HepG2 (cell line): ENCODE measurements around the gene CDK18. TPM values are rescaled to one million over a fixed set of nuclear protein-coding genes. Genes with fewer than 3 reads are reported as not detected.

ENCODE experiments used
- HNRNPUL1 ChIP-seq: fragments of 200-400 bp; formaldehyde crosslinking; IDR thresholded peaks from 2 replicates; pipeline ENCODE4 v1.6.1; 2017; ENCODE audit warnings: low read depth, mild to moderate bottlenecking, low read length, moderate library complexity
- MED1 ChIP-seq: sonication (generic); formaldehyde crosslinking; IDR thresholded peaks from 2 replicates; pipeline ENCODE4 v1.4.0; 2020; ENCODE audit warnings: missing genetic modification reagents
- PCBP2 ChIP-seq: fragments of 200-400 bp; formaldehyde crosslinking; optimal IDR thresholded peaks from 2 replicates; pipeline ENCODE3; 2018; ENCODE audit warnings: low read length, low read depth; ENCODE audit not compliant: poor library complexity, severe bottlenecking
- SMAD9 ChIP-seq: sonication (generic); formaldehyde crosslinking; IDR thresholded peaks from 2 replicates; pipeline ENCODE4 v1.5.1; 2020; ENCODE audit warnings: mild to moderate bottlenecking, missing genetic modification reagents
- ZBTB7B ChIP-seq: sonication (generic); formaldehyde crosslinking; IDR thresholded peaks from 2 replicates; pipeline ENCODE4 v1.4.0; 2020; ENCODE audit warnings: missing genetic modification reagents
- ZFP37 ChIP-seq: sonication (generic); formaldehyde crosslinking; IDR thresholded peaks from 2 replicates; pipeline ENCODE4 v1.4.0; 2020; ENCODE audit warnings: missing genetic modification reagents, borderline replicate concordance
- ZNF343 ChIP-seq: sonication (generic); formaldehyde crosslinking; IDR thresholded peaks from 2 replicates; pipeline ENCODE4 v1.4.0; 2020; ENCODE audit warnings: mild to moderate bottlenecking, missing genetic modification reagents
- ZNF383 ChIP-seq: sonication (generic); formaldehyde crosslinking; IDR thresholded peaks from 2 replicates; pipeline ENCODE4 v1.4.0; 2020; ENCODE audit warnings: missing genetic modification reagents, mild to moderate bottlenecking, borderline replicate concordance
- ZNF484 ChIP-seq: sonication (generic); formaldehyde crosslinking; IDR thresholded peaks from 2 replicates; pipeline ENCODE4 v1.5.1; 2020; ENCODE audit warnings: mild to moderate bottlenecking, low read depth, missing genetic modification reagents, borderline replicate concordance
- ZNF577 ChIP-seq: sonication (generic); formaldehyde crosslinking; IDR thresholded peaks from 2 replicates; pipeline ENCODE4 v1.4.0; 2020; ENCODE audit warnings: mild to moderate bottlenecking, low read depth, missing genetic modification reagents, borderline replicate concordance
- ZNF598 ChIP-seq: sonication (generic); formaldehyde crosslinking; IDR thresholded peaks from 2 replicates; pipeline ENCODE4 v1.5.1; 2020; ENCODE audit warnings: mild to moderate bottlenecking, missing genetic modification reagents, borderline replicate concordance
- ZSCAN9 ChIP-seq: IDR thresholded peaks from 2 replicates; pipeline ENCODE4 v1.6.1; 2016; ENCODE audit warnings: borderline replicate concordance
- polyA plus RNA-seq, 8 experiments: library from polyadenylated mRNA; depleted of rRNA in 3 of 8; stranded (reverse) in 7 of 8; unstranded in 1 of 8; fragments of >200 nt; fragmentation: Illumina TruSeq in 4 of 8; extraction: Trizol in 4 of 8; gene quantifications; 2 replicates each; pipeline versions ENCODE4 v1.2.1 to v1.2.3, GENCODE V29; 2011 to 2016; ENCODE audit warnings: low read depth in 4 of 8, missing spikeins in 1 of 8, mixed read lengths in 1 of 8; ENCODE audit not compliant: insufficient read depth in 1 of 8
- total RNA-seq, 5 experiments: library from RNA; depleted of rRNA; stranded (reverse); fragments of >200 nt; fragmentation: Illumina TruSeq; extraction: Trizol; gene quantifications; 2 replicates each; pipeline ENCODE4 v1.2.3, GENCODE V29; 2016; ENCODE audit warnings: low read depth in 1 of 5
- TF ChIP-seq, protein P1 (sequence below): sonication (generic); formaldehyde crosslinking; IDR thresholded peaks from 2 replicates; pipeline ENCODE4; 2020; ENCODE audit warnings: missing genetic modification reagents, mild to moderate bottlenecking, borderline replicate concordance
- TF ChIP-seq, protein P2 (sequence below): sonication (generic); formaldehyde crosslinking; IDR thresholded peaks from 2 replicates; pipeline ENCODE4 v1.4.0; 2020; ENCODE audit warnings: missing genetic modification reagents, borderline replicate concordance
- TF ChIP-seq, protein P3 (sequence below): sonication (generic); formaldehyde crosslinking; IDR thresholded peaks from 2 replicates; pipeline ENCODE4 v1.4.0; 2020; ENCODE audit warnings: mild to moderate bottlenecking, missing genetic modification reagents

The CDK18 gene
- total and polyA plus RNA-seq, 2 of the 13 experiments (the other 11 are each of a cell fraction or from before 2014, with no cell fraction given), result 6.4 to 38.8 TPM

DNA sequence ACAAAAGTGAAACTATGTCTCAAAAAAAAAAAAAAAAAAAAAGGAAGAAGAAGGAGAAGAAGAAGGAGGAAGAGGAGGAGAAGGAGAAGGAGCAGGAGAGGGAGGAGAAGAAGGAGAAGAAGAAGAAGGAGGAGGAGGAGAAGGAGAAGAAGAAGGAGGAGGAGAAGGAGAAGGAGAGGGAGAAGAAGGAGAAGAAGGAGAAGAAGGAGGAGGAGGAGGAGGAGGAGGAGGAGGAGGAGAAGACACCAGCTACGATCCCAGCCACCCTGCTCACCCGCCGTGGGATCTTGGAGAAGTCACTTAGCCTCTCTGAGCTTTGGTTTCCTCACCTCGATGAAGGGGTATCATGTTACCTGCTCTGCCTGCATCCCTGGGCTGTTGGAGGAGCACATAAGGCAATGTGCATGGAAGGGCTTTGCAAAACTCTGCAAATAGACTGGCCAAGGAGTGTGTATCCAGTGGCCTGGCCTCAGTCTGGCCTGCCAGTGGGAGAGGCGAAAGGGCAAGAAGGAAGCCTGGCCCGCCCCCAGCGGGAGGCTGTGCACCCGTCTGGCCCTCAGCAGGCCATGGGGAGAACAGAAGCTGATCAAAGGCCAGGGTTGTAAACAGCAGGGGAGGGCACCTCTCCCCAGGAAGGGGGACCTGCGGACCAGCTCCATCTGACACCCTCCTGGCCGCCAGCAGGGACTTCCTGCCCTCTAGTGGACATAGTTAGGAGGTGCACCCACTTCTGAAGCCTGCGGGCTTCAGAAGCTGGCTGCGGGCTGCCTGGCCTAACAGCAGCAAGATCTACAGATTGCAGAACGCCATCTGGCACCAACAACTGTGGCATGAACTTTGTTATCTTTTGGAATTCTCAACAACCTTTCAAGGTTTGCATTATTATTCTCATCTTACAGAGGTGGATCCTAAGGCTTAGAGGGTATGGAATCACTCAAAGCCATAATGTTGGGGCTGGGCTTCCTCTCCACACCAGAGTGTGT, 19.2 kb upstream of the CDK18 start (continued):
- TF ChIP-seq SMAD9 (CRISPR knock-in tag) (no peak), ZNF383 (CRISPR knock-in tag) (no peak), ZNF577 (CRISPR knock-in tag) (no peak), ZFP37 (CRISPR knock-in tag) (no peak), ZSCAN9 (no peak; the same call in 1 of the 2 replicates), MED1 (CRISPR knock-in tag) (peak; percentile 61; the same call in 1 of the 2 replicates), HNRNPUL1 (no peak), PCBP2 (no peak), ZBTB7B (CRISPR knock-in tag) (0 out of 2 replicates have a peak, but pooled peaks have one; percentile 58), ZNF484 (no peak), ZNF343 (CRISPR knock-in tag) (peak; percentile 50; the same call in 1 of the 2 replicates), ZNF598 (CRISPR knock-in tag) (peak; percentile 74; the same call in 1 of the 2 replicates)
- TF ChIP-seq, protein P1, sequence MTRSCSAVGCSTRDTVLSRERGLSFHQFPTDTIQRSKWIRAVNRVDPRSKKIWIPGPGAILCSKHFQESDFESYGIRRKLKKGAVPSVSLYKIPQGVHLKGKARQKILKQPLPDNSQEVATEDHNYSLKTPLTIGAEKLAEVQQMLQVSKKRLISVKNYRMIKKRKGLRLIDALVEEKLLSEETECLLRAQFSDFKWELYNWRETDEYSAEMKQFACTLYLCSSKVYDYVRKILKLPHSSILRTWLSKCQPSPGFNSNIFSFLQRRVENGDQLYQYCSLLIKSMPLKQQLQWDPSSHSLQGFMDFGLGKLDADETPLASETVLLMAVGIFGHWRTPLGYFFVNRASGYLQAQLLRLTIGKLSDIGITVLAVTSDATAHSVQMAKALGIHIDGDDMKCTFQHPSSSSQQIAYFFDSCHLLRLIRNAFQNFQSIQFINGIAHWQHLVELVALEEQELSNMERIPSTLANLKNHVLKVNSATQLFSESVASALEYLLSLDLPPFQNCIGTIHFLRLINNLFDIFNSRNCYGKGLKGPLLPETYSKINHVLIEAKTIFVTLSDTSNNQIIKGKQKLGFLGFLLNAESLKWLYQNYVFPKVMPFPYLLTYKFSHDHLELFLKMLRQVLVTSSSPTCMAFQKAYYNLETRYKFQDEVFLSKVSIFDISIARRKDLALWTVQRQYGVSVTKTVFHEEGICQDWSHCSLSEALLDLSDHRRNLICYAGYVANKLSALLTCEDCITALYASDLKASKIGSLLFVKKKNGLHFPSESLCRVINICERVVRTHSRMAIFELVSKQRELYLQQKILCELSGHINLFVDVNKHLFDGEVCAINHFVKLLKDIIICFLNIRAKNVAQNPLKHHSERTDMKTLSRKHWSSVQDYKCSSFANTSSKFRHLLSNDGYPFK (CRISPR knock-in tag), result no peak
- TF ChIP-seq, protein P2, sequence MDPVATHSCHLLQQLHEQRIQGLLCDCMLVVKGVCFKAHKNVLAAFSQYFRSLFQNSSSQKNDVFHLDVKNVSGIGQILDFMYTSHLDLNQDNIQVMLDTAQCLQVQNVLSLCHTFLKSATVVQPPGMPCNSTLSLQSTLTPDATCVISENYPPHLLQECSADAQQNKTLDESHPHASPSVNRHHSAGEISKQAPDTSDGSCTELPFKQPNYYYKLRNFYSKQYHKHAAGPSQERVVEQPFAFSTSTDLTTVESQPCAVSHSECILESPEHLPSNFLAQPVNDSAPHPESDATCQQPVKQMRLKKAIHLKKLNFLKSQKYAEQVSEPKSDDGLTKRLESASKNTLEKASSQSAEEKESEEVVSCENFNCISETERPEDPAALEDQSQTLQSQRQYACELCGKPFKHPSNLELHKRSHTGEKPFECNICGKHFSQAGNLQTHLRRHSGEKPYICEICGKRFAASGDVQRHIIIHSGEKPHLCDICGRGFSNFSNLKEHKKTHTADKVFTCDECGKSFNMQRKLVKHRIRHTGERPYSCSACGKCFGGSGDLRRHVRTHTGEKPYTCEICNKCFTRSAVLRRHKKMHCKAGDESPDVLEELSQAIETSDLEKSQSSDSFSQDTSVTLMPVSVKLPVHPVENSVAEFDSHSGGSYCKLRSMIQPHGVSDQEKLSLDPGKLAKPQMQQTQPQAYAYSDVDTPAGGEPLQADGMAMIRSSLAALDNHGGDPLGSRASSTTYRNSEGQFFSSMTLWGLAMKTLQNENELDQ (CRISPR knock-in tag), result no peak
- TF ChIP-seq, protein P3, sequence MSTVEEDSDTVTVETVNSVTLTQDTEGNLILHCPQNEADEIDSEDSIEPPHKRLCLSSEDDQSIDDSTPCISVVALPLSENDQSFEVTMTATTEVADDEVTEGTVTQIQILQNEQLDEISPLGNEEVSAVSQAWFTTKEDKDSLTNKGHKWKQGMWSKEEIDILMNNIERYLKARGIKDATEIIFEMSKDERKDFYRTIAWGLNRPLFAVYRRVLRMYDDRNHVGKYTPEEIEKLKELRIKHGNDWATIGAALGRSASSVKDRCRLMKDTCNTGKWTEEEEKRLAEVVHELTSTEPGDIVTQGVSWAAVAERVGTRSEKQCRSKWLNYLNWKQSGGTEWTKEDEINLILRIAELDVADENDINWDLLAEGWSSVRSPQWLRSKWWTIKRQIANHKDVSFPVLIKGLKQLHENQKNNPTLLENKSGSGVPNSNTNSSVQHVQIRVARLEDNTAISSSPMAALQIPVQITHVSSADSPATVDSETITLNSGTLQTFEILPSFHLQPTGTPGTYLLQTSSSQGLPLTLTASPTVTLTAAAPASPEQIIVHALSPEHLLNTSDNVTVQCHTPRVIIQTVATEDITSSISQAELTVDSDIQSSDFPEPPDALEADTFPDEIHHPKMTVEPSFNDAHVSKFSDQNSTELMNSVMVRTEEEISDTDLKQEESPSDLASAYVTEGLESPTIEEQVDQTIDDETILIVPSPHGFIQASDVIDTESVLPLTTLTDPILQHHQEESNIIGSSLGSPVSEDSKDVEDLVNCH, result no peak
